GM18907 (cell line): Measurements from ENCODE around the gene CPB2.

Source experiments
- ATAC-seq: cut with Tn5 transposase; IDR thresholded peaks from one replicate; pipeline ENCODE4 v1.9.1; 2021; ENCODE audit warnings: mild to moderate bottlenecking, moderate library complexity; ENCODE audit not compliant: unreplicated experiment

The CPB2 gene, protein sequence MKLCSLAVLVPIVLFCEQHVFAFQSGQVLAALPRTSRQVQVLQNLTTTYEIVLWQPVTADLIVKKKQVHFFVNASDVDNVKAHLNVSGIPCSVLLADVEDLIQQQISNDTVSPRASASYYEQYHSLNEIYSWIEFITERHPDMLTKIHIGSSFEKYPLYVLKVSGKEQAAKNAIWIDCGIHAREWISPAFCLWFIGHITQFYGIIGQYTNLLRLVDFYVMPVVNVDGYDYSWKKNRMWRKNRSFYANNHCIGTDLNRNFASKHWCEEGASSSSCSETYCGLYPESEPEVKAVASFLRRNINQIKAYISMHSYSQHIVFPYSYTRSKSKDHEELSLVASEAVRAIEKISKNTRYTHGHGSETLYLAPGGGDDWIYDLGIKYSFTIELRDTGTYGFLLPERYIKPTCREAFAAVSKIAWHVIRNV

DNA sequence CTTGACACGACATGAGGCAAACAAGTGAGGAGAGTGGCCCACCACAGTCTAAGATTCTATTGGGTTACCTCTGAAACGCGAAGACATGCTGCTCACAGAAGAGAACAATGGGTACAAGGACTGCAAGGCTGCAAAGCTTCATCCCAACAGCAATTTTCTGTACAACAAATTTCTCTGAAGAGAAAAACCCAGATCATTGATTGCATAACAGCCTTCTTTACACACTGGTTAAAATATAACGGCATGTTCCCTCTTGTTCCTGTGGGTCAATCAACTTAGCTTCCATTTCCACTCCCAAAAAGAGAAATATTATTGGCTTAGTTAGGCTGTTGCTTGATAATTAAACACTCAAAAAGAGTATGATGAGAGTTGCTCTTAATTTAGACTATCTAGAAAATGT lies at the start of gene CPB2:
CPB2 (minus strand) TSS at position 166 of the 400 bp plus-strand sequence; CDS start at position 142, 24 bp downstream.
- no peak for ATAC-seq

DNA sequence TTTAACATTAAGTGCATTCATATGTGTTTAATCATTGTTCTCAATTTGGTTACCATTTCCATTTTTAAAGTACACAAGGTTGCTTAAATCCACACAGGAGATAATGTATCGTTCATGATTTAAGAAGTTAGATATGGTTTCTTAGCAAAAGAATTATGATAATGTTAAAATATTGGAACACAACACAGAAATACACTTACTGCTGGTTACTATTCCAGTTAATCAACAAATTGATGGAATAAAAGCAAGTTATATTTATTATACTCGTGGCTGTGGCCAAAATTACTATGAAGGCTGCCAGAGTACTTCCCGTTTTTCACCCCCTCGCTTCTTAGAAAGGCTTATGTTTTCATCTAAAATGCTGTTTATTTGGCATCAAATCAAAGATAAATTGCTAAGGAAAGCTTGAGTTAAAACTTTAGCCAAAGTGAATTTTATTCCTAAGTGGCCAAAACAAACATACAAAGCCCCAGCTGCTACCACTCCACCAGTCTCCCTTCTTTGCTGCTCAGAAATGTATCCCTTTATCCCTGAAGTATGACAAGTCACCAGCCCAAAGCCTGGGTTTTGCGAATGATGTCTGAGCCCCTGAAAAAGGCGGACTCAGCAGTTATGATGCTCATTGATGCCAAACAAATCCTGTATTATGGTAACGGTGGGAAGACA lies 49.4 kb upstream of the CPB2 start:
- ATAC-seq: no peak

DNA sequence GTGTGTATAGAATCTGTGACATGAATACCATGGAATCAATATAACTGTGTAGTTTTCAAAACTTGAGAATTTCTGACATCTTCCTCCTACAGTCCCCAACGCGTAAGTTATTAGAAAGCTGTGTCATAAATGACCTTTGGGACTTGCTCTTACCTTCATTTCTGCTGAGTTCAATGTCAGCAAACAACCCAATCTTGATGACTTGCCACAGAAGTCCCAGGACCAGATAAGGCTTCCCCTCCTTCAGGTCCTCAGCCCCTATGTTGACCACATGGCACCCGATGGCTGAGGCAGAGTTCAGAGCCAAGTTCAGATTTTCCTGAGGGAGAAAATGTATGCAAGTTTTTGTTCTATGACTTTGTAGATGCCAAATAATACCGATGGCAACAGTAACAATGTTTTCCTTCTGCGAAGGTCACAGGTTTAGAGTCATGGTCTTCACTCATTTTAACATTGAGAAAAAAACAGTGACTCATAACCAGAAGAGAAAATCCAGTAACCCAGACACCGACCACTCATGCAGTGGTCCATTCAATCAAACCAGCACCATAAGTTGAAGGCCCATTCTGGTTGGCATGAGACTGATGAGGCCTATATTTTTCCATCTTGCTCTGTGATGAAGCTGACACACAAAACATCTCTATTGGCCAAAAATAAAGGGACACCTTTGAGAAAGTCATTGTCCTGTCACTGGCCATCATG lies 47.9 kb upstream of the CPB2 start:
- ATAC-seq: no peak

DNA sequence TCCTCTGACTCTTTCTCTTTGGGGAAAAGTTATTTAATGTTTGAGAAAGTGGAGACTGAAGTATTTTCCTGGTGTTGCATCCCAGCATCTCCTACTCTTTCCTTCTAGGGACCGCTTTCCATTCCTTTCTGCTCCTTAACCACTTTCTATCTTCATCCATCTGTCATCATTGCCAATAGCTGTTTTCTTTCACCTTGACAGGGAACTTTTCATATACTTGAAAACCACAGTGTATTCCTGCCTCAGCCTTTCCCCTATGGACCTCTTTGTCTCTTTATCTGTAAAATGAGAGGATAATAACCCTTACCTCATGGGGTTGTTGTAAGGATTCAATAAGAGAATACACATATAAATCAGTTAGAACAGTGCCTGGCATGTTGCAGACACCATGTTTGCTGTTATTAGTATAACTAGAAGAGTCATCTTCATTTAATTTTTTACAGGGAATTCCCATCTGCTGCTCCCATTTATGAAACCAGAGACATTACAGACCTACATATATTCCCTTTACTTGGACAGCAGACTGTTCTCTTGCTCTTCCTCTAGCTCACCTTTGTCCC lies 45.4 kb upstream of the CPB2 start:
- ATAC-seq: no peak

DNA sequence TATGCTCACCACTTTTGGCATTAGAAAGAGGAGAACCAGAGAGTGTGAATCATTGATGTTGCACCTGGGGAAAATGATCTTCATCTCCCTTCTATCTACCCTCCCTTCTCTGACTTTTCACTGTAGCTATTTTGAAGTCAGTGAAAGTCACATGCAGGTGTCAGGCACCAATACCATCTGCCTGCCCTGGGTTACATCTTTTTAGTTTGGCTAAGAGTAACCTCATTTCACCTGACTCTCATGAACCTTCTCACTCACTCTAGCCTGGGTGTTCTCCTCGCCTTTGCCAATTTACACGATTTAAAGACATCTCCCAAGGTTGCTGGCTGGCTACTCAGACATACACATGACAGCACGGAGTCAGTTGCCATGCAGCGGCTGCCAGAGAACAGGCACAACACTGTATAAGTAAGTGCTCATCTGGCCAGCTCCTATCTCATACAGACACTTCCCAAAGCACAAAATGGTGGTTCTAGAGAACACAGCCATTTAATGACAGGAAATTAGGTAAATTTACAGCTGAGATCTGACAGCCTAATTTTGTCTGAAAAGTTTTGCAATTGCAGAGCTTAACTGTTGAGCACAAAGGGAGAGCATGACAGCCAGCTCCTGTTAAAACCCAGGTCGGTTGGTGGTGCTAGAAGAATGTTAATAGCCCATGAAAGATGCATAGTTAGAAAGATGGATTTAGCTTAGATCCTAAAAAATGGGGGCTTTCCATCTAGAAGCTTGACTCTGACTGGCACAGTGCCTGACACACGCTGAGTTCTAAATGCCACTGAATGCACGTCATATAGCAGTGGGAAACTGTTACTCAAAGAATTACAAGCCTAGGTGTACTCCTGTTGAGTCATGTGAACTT lies 44.7 kb upstream of the CPB2 start:
- ATAC-seq: no peak

DNA sequence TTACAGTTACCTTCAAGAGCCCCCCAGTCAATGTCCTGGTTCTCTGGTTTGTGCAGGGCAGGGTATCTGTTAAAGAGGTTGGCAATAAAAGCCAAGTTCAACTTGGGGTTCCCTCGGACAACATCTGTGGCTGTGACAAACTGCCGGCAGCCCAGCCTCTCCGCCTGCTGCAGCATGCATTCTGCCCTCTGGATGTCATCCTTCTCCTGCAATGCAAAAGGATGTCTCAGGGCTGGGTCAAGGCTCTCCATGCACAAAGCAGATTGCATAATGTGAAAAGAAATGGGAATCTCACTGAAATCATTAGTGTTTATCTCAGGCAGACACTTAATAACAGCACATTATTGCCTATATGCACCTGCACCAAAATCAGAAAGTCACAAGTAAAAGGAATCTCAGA lies 42.1 kb upstream of the CPB2 start:
- no peak for ATAC-seq

DNA sequence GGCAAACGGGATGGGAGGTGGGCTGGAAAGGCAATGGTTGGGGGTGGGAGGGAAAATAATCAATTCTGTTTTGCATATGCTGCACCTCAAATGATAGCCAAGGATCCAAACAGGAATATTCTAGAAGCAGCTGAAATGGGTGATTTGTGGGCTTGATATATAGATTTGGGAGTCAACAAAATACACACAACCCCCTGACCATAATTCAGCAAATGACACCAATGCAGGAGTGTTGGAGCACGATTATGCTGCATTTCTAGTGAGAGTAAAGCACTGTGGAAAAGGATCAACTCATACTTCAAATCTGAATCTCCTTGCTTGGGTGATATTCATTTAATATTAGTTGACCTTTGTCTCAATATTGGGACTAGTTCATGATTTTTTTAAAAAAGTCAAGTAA lies 41.1 kb upstream of the CPB2 start:
- ATAC-seq: no peak

DNA sequence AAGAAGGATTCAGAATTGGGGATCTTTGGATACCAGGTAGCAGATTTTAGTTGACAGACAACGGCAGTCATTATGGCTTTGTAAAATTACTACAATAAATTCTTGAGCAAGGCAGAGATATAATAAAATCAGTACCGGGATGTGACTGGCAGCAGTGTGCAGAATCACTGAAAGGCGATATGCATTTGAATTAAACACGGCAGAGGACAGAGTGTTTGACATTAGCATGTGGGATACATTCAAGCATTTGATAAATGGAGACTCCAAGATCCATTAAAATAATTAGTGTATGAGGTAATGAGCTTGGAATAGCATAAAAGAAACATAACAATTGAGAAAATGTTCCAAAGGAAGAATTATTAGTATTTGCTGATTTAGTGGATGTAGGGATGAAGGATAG lies 40.3 kb upstream of the CPB2 start:
- no peak for ATAC-seq

DNA sequence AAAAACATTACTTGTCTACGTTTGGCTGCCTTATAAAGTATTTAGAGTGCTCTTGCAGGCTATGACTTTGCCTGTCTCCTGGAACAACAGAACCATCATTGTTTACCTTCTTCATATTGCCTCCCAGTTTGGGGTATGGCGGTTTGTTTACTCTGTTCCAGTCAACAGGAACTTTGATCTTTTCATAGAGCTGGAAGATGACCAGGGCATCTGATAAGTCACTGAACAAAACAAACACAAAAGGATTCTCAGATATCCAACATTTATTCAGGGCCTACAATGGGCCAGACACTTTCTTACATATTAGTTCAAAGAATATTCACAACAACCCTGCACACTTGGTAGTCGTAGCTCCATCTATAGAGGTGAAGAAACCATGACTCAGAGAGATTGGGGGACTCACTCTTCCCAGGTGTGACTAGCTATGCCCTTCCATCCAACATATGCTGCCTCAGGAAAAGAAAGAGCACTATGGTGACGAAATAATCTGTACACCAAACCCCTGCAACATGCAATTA lies 38.4 kb upstream of the CPB2 start:
- ATAC-seq: no peak

DNA sequence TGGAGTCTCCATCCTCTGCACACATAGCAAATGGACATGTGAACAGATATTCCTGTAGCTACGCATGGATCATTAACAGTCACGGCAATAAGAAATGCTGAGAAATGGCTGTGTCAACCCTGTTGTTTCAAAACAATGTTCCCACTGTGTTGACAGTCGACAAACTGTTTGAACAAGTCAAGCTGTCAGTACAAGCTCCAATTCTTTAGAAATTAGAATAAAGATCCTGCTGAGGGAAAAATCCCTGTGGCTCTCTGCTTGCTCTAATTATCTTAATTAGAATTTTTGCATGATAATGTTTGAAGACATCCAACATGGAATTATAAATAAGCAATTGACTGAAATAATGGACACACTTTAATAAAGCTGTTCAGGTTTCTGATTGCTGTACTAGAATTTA lies 37.9 kb upstream of the CPB2 start:
- ATAC-seq: no peak

DNA sequence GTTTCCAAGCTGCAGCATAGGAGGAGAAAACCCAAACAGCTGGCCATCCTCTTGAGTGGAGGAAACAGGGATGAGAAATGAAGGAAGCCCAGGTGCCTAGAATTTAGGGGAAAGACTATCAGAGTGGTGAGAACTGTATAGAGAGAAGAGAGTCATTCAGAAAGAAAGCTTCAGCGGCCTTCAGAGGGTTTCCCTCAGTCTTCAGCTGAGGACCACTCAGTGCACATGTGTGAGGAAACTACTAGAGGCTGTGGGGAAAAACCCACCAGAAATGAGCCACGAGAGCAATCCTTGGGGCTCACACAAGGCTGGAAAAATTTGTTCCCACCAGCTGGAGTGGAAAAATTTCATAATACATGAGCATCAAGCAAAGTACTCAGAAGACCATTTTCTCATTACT lies 35.2 kb upstream of the CPB2 start:
- no peak for ATAC-seq

DNA sequence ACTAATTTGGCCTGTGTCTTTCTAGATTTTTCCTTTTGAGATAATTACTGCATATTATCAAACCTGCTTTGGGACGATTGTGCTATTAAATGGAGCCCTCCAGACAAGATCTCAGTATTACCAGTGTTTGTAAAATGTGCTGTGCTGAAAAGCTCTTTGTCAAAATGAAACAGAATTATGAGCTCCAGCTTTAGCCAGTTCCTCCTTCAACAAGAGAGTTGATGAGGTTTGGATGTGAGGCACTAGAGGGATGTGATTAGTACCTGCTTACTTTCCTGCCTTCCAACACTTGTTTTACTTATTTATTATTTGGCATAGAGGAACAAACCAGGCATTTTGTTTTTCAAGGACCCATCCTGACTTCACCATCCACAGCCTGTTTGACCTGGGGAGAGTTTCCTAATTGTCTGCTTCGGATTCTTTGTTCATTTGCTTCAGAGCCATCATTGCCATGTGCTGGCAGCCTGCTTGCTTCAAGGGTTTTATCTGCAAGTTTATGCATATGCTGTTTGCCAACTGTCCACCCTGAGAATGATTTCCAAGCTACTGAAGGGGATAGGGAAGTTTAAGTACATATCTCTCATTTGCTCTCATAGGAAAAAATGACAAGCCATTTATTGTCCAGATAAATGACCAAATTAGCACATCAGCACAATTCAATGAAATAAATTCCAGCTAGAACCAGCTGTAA lies 32.9 kb upstream of the CPB2 start:
- ATAC-seq: no peak

DNA sequence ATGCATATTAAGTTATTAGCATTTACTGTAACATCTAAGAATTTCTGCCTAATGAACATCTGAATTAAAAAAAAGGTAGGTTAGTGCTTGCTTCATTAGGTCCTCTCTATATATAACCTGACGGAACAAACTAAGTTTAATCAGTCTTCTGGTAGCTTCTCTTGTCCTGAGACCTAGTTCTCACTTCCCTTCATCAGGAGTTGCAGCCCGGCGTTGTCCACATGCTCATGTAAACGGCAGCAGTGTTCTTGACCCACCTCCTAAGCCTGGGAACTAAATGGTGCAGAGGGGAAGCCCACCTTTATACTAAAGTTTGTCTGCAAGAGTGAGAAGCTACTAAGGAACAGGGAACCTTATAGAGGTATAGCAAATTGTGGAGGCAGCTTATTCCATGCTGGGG lies 31.9 kb upstream of the CPB2 start:
- no peak for ATAC-seq

DNA sequence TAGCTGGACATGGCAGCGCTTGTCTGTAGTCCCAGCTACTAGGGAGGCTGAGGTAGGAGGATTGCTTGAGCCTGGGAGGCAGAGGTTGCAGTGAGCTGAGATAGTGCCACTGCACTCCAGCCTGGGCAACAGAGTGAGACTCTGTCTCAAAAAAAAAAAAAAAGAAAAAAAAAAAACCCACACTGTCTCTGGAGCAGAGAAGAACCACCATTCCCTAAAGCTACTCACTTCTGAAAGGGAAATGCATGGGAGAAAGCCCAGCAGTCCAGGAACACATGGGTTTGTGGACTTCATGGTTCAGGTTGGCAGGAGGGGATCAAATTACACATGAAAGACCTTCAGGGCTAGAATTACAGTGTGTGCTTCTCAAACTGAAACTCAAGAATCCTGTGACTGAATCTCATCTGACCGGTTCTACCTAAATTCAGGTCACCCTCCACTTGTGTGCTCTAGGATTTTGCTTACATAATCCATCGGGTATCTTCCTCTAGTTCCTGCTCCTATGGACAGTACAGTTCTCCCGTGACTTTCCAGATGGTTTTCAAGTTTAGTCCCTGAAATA lies 30.2 kb upstream of the CPB2 start:
- ATAC-seq: no peak

DNA sequence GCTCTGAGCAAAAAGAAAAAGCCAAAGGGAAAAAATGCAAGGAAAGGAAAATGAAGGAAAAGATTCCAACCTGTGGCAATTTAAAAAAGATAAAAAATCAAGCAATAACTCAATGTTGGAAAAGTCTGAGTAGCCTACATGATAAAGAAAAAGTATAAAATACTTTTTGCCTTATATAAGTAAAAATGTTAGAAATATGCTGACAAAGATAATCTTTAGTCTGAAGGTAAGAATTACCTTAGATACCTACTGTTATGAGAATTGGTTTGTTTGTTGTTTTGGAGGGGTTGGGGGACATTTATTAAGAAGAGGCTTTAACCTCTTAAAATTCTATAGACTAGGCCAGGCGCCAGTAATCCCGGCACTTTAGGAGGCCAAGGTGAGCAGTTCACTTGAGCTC lies 29.7 kb upstream of the CPB2 start:
- ATAC-seq: no peak

DNA sequence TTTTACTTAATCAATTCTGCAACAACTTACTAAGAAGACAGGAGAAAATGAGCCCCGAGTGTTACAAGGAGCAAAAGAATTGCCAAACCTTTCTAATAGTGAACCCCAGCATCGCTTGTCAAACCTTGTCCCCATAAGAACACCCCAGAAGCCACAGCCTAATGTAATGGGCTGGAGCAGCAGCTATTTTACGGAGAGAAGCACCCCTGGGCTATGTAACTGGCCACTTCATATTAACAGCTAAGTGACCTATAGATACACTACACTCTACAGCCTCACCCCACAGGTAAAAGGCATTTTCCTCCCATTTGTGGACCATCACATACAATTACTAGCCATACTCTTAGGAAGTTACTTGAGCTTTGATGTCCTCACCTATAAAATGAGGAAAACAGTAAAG lies 27.3 kb upstream of the CPB2 start:
- no peak for ATAC-seq

DNA sequence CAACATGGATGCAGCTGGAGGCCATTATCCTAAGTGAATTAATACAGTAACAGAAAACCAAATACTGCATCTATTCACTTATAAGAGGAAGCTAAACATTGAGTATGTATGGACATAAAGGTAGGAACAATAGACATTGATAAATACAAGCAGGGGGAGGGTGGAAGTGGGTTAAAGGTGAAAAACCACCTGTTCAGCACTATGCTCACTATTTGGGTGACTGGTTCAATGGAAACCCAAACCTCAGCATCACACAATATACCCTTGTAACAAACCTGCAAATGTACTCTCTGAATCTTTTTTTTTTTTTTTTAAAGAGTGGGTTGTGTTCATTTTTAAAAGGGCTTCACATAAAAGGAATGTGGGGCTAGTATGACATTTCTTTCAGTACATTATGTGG lies 26.9 kb upstream of the CPB2 start:
- ATAC-seq: no peak

DNA sequence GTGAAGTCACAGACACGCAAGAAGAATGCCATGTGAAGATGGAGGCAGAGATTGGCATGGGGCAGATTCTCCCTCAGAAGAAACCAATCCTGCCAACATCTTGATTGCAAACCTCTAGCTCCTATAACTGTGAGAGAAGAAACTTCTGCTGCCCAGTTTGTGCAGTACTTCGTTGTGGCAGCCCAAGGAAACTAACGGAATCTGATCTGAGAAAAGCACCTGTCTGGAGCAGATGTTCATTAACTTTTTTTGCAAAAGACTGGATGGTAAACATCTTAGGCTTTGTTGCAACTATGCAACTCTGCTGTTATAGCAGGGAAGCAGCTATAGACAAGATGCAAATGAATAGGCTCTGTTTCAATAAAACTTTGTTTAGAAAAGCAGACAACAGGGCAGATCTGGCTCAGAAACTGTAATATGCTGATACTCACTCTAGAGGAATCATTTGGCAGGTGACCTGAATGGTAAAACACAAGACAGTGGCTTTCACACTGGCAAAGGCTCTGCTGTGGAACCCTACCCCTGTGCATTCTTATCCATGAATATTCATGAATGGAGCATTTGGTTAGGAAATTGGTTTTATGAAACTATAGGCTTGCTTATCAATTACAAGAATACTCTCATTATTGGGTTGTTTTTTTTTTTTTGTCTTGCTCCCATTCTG lies 25.3 kb upstream of the CPB2 start:
- ATAC-seq: no peak

DNA sequence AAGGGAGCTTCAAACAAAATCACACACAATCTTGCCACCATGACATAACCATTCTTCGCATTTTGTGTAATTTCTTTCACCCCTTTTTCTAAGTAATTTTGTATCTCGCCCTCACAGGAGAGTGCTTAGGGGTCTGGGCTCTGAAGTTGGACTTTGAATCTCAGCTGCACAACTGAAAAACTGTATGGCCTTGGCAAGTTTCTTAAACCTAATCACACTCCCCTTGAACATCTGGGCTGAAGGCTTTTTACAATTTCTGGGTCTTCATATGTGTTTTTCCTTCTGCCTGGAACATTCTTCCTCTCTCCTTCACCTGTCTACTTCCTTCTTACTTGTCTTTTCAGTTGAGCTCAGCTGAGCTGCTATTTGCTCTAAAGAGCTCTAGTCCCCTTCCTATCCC lies 24.3 kb upstream of the CPB2 start:
- no peak for ATAC-seq
